Measurements from ENCODE around the gene SLC9A7. TPM values are rescaled to one million over a fixed set of nuclear protein-coding genes. Genes with fewer than 3 reads are reported as not detected.

The SLC9A7 gene
- total RNA-seq, 1 experiment from 2014 or later, result 20.9 TPM

DNA sequence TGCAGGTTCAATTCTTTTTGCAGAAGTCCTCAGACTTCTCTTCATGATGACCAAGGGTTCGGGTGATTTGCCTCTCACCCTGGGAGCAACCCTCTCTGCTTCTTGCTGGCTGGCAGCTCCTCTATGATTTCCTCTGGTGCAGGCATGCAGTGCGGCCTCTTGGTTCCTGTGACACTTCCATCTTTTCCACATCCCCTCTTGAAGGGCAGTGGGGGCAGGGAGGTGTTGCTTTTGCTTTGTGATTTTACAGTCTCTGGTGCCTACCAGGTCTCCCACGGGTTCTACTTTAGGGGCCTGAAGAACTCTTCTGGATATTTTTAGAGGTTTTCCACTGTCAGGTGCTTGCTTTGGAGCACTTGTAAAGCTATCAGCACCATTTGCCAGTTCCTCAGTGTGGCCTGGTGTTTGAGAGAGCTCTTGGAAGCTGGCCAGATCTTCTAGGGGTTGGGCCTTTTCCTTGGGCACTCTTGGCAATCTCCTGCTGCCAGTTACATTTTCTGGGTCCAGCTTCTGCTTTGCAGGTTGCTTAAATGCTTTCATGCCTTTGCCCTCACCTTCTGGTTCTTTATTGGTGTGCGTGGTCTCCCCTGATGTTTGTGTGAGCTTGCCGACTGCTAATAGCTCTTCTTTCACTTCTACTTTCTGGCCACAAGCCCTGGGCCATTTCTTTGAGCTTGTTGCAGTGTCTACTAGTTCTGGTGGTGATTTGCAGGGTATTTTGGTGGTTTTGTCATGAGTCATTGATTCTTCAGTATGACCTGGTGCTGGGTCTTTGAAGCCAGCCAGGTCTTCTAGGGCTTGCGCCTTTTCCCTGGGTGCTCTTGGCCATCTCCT is 196.9 kb downstream of the SLC9A7 start:
- Histone ChIP-seq H2AFZ (no peak overlapping the region), H3K9me3 (ENCODE audit: insufficient read depth, low read depth) (no peaks in the 10 kb centered on the region), H3K27ac (no peak overlapping the region), H3K4me2 (no peak overlapping the region), H3K27me3 (ENCODE audit: insufficient read depth, low read depth) (no peaks in the 10 kb centered on the region), H3K79me2 (ENCODE audit: low read depth) (no peaks in the 10 kb centered on the region), H3K9me2 (ENCODE audit: insufficient read depth) (no peaks in the 10 kb centered on the region), H3K4me3 (no peak overlapping the region), H3K4me1 (replicated peaks; ENCODE audit: insufficient read depth) (no peaks in the 10 kb centered on the region), H3F3A (ENCODE audit: insufficient read depth, low read depth) (no peaks in the 10 kb centered on the region), H4K20me1 (ENCODE audit: insufficient read depth) (no peaks in the 10 kb centered on the region), H3K36me3 (ENCODE audit: low read depth) (no peaks in the 10 kb centered on the region)
- DNase-seq, result no peak
- POLR2A ChIA-PET (ENCODE audit: unreplicated experiment), result no interaction called here
- BruUV-seq (replicated peaks), result no TSS peak
- no peak for TF ChIP-seq EZH2 (IDR thresholded peaks at IDR 0.05; ENCODE audit: low read depth)
- TF ChIP-seq, protein P1, sequence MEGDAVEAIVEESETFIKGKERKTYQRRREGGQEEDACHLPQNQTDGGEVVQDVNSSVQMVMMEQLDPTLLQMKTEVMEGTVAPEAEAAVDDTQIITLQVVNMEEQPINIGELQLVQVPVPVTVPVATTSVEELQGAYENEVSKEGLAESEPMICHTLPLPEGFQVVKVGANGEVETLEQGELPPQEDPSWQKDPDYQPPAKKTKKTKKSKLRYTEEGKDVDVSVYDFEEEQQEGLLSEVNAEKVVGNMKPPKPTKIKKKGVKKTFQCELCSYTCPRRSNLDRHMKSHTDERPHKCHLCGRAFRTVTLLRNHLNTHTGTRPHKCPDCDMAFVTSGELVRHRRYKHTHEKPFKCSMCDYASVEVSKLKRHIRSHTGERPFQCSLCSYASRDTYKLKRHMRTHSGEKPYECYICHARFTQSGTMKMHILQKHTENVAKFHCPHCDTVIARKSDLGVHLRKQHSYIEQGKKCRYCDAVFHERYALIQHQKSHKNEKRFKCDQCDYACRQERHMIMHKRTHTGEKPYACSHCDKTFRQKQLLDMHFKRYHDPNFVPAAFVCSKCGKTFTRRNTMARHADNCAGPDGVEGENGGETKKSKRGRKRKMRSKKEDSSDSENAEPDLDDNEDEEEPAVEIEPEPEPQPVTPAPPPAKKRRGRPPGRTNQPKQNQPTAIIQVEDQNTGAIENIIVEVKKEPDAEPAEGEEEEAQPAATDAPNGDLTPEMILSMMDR (conservative IDR thresholded peaks at IDR 0.05), result no peak
- CTCF ChIA-PET, result no interaction called here
- intact Hi-C loops (cut with micrococcal nuclease; ENCODE audit: unreplicated experiment), result no loop called here

DNA sequence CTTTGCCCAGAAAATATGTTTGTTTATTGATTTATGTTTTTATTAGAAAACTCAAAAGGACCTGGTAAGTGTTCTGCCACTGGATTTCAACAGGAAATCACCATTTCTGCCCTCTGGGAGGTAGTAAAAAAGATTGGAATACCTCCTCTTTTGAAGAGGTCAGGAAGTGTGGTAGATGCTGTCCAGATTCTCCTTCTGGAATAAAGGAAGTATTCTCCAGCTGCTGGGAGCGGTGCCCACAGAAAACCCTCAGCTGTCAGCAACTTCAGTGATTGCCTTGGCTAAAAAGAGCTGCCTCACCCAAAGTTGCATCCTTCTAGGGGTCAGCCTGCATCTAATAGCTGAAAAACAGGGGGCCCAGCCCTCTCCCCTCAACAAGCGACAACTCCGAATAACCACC is 199.9 kb downstream of the SLC9A7 start:
- no peak overlapping the region for H3K4me3 ChIP-seq
- TF ChIP-seq, protein P1 (conservative IDR thresholded peaks at IDR 0.05), result no peak
- TF ChIP-seq EZH2 (IDR thresholded peaks at IDR 0.05; ENCODE audit: low read depth), result no peak
- POLR2A ChIA-PET (ENCODE audit: unreplicated experiment), result no interaction called here
- no peaks in the 10 kb centered on the region for H3K79me2 ChIP-seq (ENCODE audit: low read depth)
- no peaks in the 10 kb centered on the region for H3K27me3 ChIP-seq (ENCODE audit: insufficient read depth, low read depth)
- no peak for DNase-seq
- H3K4me2 ChIP-seq, result no peak overlapping the region
- H3K9me2 ChIP-seq (ENCODE audit: insufficient read depth), result no peaks in the 10 kb centered on the region
- H4K20me1 ChIP-seq (ENCODE audit: insufficient read depth), result no peaks in the 10 kb centered on the region
- H3K9me3 ChIP-seq (ENCODE audit: insufficient read depth, low read depth), result no peaks in the 10 kb centered on the region
- H3K27ac ChIP-seq, result no peak overlapping the region
- H3F3A ChIP-seq (ENCODE audit: insufficient read depth, low read depth), result no peaks in the 10 kb centered on the region
- CTCF ChIA-PET, result no interaction called here
- no peaks in the 10 kb centered on the region for H3K36me3 ChIP-seq (ENCODE audit: low read depth)
- H3K4me1 ChIP-seq (replicated peaks; ENCODE audit: insufficient read depth), result no peaks in the 10 kb centered on the region
- BruUV-seq (replicated peaks), result no TSS peak
- intact Hi-C loops (cut with micrococcal nuclease; ENCODE audit: unreplicated experiment), result loop anchor here (10.0 kb wide), 1 partner anchor 476 kb away; no protein-coding TSS in a partner anchor
- no peak overlapping the region for H2AFZ ChIP-seq

DNA sequence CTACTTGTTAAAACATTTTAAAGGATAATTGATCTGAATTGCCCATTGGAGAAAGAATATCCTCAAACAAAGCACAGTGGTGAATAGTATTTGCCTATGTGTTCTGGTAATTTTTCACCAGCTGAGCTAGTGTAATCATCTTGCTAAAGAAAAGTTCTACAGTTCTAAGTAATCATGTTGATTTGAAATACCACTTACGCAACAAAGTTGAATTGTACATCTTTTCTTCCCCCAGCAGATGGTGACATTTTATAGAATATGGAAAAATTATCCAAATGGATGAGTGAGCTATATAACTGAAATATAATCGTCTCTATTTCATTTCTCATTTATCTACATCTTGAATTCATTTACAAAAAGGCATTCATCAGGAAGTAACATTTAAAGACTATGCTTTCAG is 204.0 kb downstream of the SLC9A7 start:
- H3K4me3 ChIP-seq, result no peak overlapping the region
- intact Hi-C loops (cut with micrococcal nuclease; ENCODE audit: unreplicated experiment), result loop anchor here (10.0 kb wide), 1 partner anchor 480 kb away; no protein-coding TSS in a partner anchor
- no peaks in the 10 kb centered on the region for H3K36me3 ChIP-seq (ENCODE audit: low read depth)
- no peaks in the 10 kb centered on the region for H3F3A ChIP-seq (ENCODE audit: insufficient read depth, low read depth)
- TF ChIP-seq EZH2 (IDR thresholded peaks at IDR 0.05; ENCODE audit: low read depth), result no peak
- TF ChIP-seq, protein P1 (conservative IDR thresholded peaks at IDR 0.05), result peak; percentile 30; the same call in 1 of the 2 replicates
- no peaks in the 10 kb centered on the region for H3K79me2 ChIP-seq (ENCODE audit: low read depth)
- H4K20me1 ChIP-seq (ENCODE audit: insufficient read depth), result no peaks in the 10 kb centered on the region
- no peak overlapping the region for H3K4me2 ChIP-seq
- no peak overlapping the region for H3K27ac ChIP-seq
- H3K4me1 ChIP-seq (replicated peaks; ENCODE audit: insufficient read depth), result no peaks in the 10 kb centered on the region
- CTCF ChIA-PET, result interaction anchor here (0.7 kb wide), 1 partner anchor 216 kb away, joined by 7 read pairs; no protein-coding TSS in a partner anchor
- no TSS peak for BruUV-seq (replicated peaks)
- POLR2A ChIA-PET (ENCODE audit: unreplicated experiment), result no interaction called here
- no peaks in the 10 kb centered on the region for H3K9me2 ChIP-seq (ENCODE audit: insufficient read depth)
- no peak overlapping the region for H2AFZ ChIP-seq
- no peaks in the 10 kb centered on the region for H3K9me3 ChIP-seq (ENCODE audit: insufficient read depth, low read depth)
- DNase-seq, result no peak
- H3K27me3 ChIP-seq (ENCODE audit: insufficient read depth, low read depth), result no peaks in the 10 kb centered on the region
